Urinary bladder (tissue), 4 donors: ENCODE data around the gene BEX5. TPM values are rescaled to one million over a fixed set of nuclear protein-coding genes. Genes with fewer than 3 reads are reported as not detected.
"Not testable (repeated sequence)": the region's sequence is repeated elsewhere in the genome, so short reads cannot be mapped to it uniquely, and the experiment has no call there.

Experiments
- DNase-seq: peaks from one replicate; pipeline ENCODE4 v3.0.0-alpha.2; 2015; ENCODE audit errors: extremely low spot score
- H3K27ac ChIP-seq: one replicate; pipeline ENCODE4 v1.5.1; 2013; ENCODE audit warnings: low read depth, mild to moderate bottlenecking, moderate library complexity
- H3K36me3 ChIP-seq: one replicate; pipeline ENCODE4 v1.6.1; 2013; ENCODE audit warnings: mild to moderate bottlenecking, moderate library complexity; ENCODE audit not compliant: insufficient read depth
- H3K4me1 ChIP-seq: one replicate; pipeline ENCODE4 v1.6.1; 2013; ENCODE audit warnings: mild to moderate bottlenecking, moderate library complexity; ENCODE audit not compliant: insufficient read depth
- H3K4me3 ChIP-seq: one replicate; pipeline ENCODE4 v1.5.1; 2013; ENCODE audit warnings: low read depth, low read length
- WGBS: extraction: QIAGEN DNeasy Blood & Tissue Kit; methylation state at CpG from one replicate; pipeline ENCODE4 v1.1.7; 2013; 5-methylcytosine and 5-hydroxymethylcytosine counted together
- polyA plus RNA-seq: library from polyadenylated mRNA; stranded (reverse); fragments of 200-250 nt; gene quantifications from one replicate; pipeline ENCODE4 v1.2.3, GENCODE V29; 2013
- total RNA-seq: library from RNA; depleted of rRNA; stranded (reverse); fragments of >200 nt; gene quantifications from one replicate; pipeline ENCODE4 v1.2.3, GENCODE V29; 2014
- donor health status: healthy with polysubstance abuse.
- donor health status: healthy.

BEX5 gene
- total RNA-seq = 1.2 TPM
- polyA plus RNA-seq = 0.87 TPM

- Histone ChIP-seq H3K27ac (no peak within 1 kb of the TSS), H3K4me1 (no peaks in the 10 kb centered on the region), H3K36me3 (no peaks in the 10 kb centered on the region), H3K4me3 (peak within 1 kb of the TSS; percentile 29)
- WGBS = under 1% methylated on average over 15 of the region's 15 CpGs
- DNase-seq = peak; percentile 3
Observed at GRCh38 chrX:102155806-102156179, at the start of gene BEX5. BEX5 (minus strand) TSS chrX:102155977; CDS start chrX:102154265, 1,712 bp downstream.

- no peaks in the 10 kb centered on the region for H3K36me3 ChIP-seq
- DNase-seq = no peak
- 73% methylated on average over 7 of the region's 7 CpGs for WGBS
Observed at GRCh38 chrX:102185967-102186720, 30.4 kb upstream of the BEX5 start.

GRCh38 chrX:102154900-102155805 lies 624 bp downstream of the BEX5 start:
- Histone ChIP-seq H3K4me3 (peak overlapping the region; percentile 29), H3K4me1 (no peaks in the 10 kb centered on the region), H3K27ac (no peak overlapping the region), H3K36me3 (no peaks in the 10 kb centered on the region)
- DNase-seq = no peak
- 2% methylated on average over 32 of the region's 32 CpGs for WGBS

More at GRCh38 chrX:102185967-102186720, 30.4 kb upstream of the BEX5 start:
- H3K4me1 ChIP-seq = no peaks in the 10 kb centered on the region
- H3K4me3 ChIP-seq = no peak overlapping the region
- no peak overlapping the region for H3K27ac ChIP-seq

GRCh38 chrX:102154218-102154860 lies 1.4 kb downstream of the BEX5 start:
- no peak overlapping the region for H3K27ac ChIP-seq
- no peak overlapping the region for H3K4me3 ChIP-seq
- 5% methylated on average over 11 of the region's 11 CpGs for WGBS
- H3K4me1 ChIP-seq = no peaks in the 10 kb centered on the region
- no peak for DNase-seq
- no peaks in the 10 kb centered on the region for H3K36me3 ChIP-seq

- not testable (repeated sequence) for H3K4me1 ChIP-seq, H3K4me3 ChIP-seq, DNase-seq, H3K27ac ChIP-seq, H3K36me3 ChIP-seq
- WGBS = 4% methylated on average over 19 of the region's 31 CpGs
Observed at GRCh38 chrX:102142274-102142673, 13.5 kb downstream of the BEX5 start, which contains the start of gene TCEAL6. TCEAL6 (minus strand) TSS chrX:102142481.

GRCh38 chrX:102141631-102142030 lies 14.1 kb downstream of the BEX5 start:
- H3K4me1 ChIP-seq, DNase-seq, H3K27ac ChIP-seq, H3K4me3 ChIP-seq, H3K36me3 ChIP-seq: not testable (repeated sequence)
- WGBS = 20% methylated on average over 19 of the region's 19 CpGs

GRCh38 chrX:102140876-102141275 lies 14.9 kb downstream of the BEX5 start:
- not testable (repeated sequence) for H3K4me3 ChIP-seq, H3K36me3 ChIP-seq, H3K27ac ChIP-seq, DNase-seq, H3K4me1 ChIP-seq
- WGBS = 52% methylated on average over 16 of the region's 16 CpGs

- Histone ChIP-seq H3K36me3 (no peaks in the 10 kb centered on the region), H3K4me3 (no peak overlapping the region), H3K4me1 (no peaks in the 10 kb centered on the region), H3K27ac (no peak overlapping the region)
- no peak for DNase-seq
- 14% methylated on average over 4 of the region's 4 CpGs for WGBS
Observed at GRCh38 chrX:102138064-102138463, 17.7 kb downstream of the BEX5 start.

GRCh38 chrX:102129473-102129872 lies 26.3 kb downstream of the BEX5 start:
- H3K4me3 ChIP-seq = no peak overlapping the region
- H3K27ac ChIP-seq = no peak overlapping the region
- 68% methylated on average over 1 of the region's 1 CpG for WGBS
- H3K4me1 ChIP-seq = no peaks in the 10 kb centered on the region
- no peaks in the 10 kb centered on the region for H3K36me3 ChIP-seq
- DNase-seq = no peak

- Histone ChIP-seq H3K36me3 (no peaks in the 10 kb centered on the region), H3K4me1 (no peaks in the 10 kb centered on the region)
- 48% methylated on average over 8 of the region's 8 CpGs for WGBS
Observed at GRCh38 chrX:102126863-102127262, 28.9 kb downstream of the BEX5 start.

GRCh38 chrX:102126080-102126818 lies 29.5 kb downstream of the BEX5 start:
- peak overlapping the region; percentile 28 for H3K4me3 ChIP-seq
- WGBS = 16% methylated on average over 21 of the region's 21 CpGs
- H3K27ac ChIP-seq, H3K4me1 ChIP-seq, DNase-seq, H3K36me3 ChIP-seq: not testable (repeated sequence)

More at GRCh38 chrX:102126863-102127262, 28.9 kb downstream of the BEX5 start:
- Histone ChIP-seq H3K27ac (no peak overlapping the region), H3K4me3 (no peak overlapping the region)
- DNase-seq = no peak

GRCh38 chrX:102125436-102125835 lies 30.3 kb downstream of the BEX5 start, which contains the start of gene TCEAL2:
TCEAL2 (plus strand) TSS chrX:102125679; CDS start chrX:102126831, 1,152 bp downstream.
- not testable (repeated sequence) for H3K27ac ChIP-seq, H3K36me3 ChIP-seq, H3K4me1 ChIP-seq, DNase-seq
- H3K4me3 ChIP-seq = peak within 1 kb of the TSS; percentile 28
- WGBS = under 1% methylated on average over 32 of the region's 38 CpGs

GRCh38 chrX:102125014-102125413 lies 30.8 kb downstream of the BEX5 start:
- 11% methylated on average over 9 of the region's 10 CpGs for WGBS
- not testable (repeated sequence) for H3K4me1 ChIP-seq, H3K4me3 ChIP-seq, H3K36me3 ChIP-seq, H3K27ac ChIP-seq, DNase-seq
